ENCODE measurements around the gene POLR2F. TPM values are rescaled to one million over a fixed set of nuclear protein-coding genes. Genes with fewer than 3 reads are reported as not detected.

The POLR2F gene
- total RNA-seq, 1 donor from 2014 or later: 58.9 TPM

DNA sequence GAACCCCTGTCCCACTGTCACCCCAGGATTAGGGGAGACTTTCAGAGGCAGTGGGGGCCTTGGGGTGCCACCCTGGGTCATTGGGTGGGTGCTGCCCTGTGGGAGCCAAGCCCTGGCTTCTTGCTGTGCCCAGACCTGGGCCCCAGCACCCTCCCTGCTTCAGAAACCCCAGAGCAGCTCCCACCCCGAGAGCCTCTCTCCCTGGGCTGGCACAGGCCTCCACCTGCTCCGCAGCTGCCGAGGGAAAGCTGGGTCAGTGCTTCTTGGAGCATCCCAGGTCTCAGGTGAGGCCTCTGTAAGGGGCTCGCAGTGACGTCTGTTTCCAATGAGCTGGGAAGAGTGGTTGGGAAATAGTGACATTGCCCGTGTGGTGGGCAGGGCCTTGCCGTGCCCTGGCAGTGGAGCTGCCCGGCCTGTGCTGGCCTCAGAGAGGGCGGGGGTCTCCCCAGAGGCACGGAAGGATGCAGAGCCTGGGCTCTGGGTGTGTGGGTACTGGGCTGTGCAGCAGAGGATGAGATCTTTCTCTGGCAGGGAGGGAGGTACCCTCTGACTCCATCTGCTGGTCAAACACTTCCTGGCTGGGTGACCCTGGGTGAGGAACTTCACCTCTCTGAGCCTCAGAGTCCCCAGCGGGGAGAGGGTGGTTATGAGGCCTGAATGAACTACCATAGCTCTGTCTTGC is 23.1 kb upstream of the POLR2F start:
- H3K4me3 Mint-ChIP-seq (ENCODE audit: unreplicated experiment): no peak overlapping the region
- H3K9me3 Mint-ChIP-seq (ENCODE audit: unreplicated experiment): no peaks in the 10 kb centered on the region
- DNase-seq (ENCODE audit: low spot score): no peak
- H3K27ac Mint-ChIP-seq (ENCODE audit: unreplicated experiment): no peak overlapping the region
- H3K4me1 Mint-ChIP-seq (ENCODE audit: unreplicated experiment): peaks cover 9% of the 10 kb centered on the region
- H3K36me3 Mint-ChIP-seq (ENCODE audit: low read depth, unreplicated experiment): peaks cover 25% of the 10 kb centered on the region
- TF ChIP-seq, protein P1, sequence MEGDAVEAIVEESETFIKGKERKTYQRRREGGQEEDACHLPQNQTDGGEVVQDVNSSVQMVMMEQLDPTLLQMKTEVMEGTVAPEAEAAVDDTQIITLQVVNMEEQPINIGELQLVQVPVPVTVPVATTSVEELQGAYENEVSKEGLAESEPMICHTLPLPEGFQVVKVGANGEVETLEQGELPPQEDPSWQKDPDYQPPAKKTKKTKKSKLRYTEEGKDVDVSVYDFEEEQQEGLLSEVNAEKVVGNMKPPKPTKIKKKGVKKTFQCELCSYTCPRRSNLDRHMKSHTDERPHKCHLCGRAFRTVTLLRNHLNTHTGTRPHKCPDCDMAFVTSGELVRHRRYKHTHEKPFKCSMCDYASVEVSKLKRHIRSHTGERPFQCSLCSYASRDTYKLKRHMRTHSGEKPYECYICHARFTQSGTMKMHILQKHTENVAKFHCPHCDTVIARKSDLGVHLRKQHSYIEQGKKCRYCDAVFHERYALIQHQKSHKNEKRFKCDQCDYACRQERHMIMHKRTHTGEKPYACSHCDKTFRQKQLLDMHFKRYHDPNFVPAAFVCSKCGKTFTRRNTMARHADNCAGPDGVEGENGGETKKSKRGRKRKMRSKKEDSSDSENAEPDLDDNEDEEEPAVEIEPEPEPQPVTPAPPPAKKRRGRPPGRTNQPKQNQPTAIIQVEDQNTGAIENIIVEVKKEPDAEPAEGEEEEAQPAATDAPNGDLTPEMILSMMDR (IDR thresholded peaks at IDR 0.05; ENCODE audit: unreplicated experiment): peak; percentile 21
- H3K27me3 Mint-ChIP-seq (ENCODE audit: unreplicated experiment): peaks cover 8% of the 10 kb centered on the region

DNA sequence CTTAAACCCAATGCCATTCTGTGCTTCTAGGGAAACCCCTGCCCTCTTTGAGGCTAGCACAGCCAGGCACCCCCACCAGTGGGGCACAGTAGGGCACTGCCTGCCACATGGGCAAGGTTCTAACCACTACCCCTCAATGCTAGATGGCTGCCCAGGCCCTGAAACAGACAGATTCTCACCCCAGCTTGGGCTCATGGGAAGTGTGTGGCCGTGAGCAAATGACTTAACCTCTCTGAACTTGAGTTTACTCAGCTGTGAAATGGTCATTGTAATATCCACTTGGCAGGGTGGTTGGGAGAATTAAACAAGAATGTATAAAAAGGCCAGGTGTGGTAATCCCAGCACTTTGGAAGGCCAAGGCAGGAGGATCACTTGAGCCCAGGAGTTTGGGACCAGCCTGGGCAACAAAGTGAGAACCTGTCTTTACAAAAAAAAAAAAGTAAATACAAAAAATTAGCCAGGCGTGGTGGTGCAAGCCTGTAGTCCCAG is 22.5 kb upstream of the POLR2F start:
- Mint-ChIP-seq H3K4me1 (ENCODE audit: unreplicated experiment) (peaks cover 9% of the 10 kb centered on the region), H3K9me3 (ENCODE audit: unreplicated experiment) (no peaks in the 10 kb centered on the region), H3K4me3 (ENCODE audit: unreplicated experiment) (no peak overlapping the region), H3K27me3 (ENCODE audit: unreplicated experiment) (peaks cover 8% of the 10 kb centered on the region), H3K36me3 (ENCODE audit: low read depth, unreplicated experiment) (peaks cover 25% of the 10 kb centered on the region), H3K27ac (ENCODE audit: unreplicated experiment) (peak overlapping the region; percentile 21)
- no peak for DNase-seq (ENCODE audit: low spot score)
- TF ChIP-seq, protein P1 (IDR thresholded peaks at IDR 0.05; ENCODE audit: unreplicated experiment): no peak

DNA sequence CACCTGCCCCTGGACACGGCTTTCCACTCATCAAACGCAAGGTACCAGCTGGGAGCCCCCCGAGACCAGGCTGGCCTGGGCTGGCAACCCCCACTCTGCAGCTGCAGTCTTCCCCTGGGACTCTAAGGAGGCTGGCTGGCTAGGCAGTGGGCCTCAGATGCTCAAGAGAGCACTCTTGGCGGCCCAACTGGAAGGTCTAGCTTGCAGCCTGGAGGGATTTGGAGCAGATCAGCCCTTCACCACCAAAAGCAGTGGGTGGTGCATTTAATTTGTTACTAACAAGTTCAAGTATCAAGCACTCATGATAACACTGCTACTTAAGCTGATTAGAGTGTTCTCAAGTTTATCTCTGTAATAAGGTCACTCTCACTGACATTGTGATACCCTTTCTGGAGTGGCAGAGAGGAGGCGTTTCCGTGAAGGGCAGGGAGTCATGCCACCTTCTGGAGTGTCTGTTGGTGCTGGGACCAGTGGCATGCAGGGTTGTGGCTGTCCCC is 21.6 kb upstream of the POLR2F start:
- Mint-ChIP-seq H3K27me3 (ENCODE audit: unreplicated experiment) (peaks cover 10% of the 10 kb centered on the region), H3K9me3 (ENCODE audit: unreplicated experiment) (no peaks in the 10 kb centered on the region), H3K36me3 (ENCODE audit: low read depth, unreplicated experiment) (peaks cover 25% of the 10 kb centered on the region), H3K4me3 (ENCODE audit: unreplicated experiment) (peak overlapping the region; percentile 37), H3K4me1 (ENCODE audit: unreplicated experiment) (peaks cover 9% of the 10 kb centered on the region), H3K27ac (ENCODE audit: unreplicated experiment) (peak overlapping the region; percentile 26)
- TF ChIP-seq, protein P1 (IDR thresholded peaks at IDR 0.05; ENCODE audit: unreplicated experiment): no peak
- no peak for DNase-seq (ENCODE audit: low spot score)

DNA sequence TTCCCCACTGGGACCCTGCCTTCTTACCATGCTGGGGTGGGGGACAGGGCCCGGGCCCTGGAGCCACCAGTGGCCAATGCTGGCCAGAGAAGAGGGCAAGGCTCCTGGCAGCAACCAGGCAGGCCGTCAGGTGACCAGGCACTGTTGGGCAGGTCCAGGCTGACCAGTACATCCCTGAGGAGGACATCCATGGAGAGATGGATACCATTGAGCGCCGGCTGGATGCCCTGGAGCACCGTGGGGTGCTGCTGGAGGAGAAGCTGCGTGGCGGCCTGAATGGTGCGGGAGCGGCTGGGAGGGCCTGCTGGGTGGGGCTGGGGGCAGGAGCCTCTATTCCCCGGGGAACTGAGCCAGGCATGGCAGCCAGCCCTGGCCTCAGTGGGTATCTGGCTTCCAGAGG is 21.1 kb upstream of the POLR2F start:
- Mint-ChIP-seq H3K27me3 (ENCODE audit: unreplicated experiment) (peaks cover 10% of the 10 kb centered on the region), H3K27ac (ENCODE audit: unreplicated experiment) (no peak overlapping the region), H3K9me3 (ENCODE audit: unreplicated experiment) (no peaks in the 10 kb centered on the region), H3K4me1 (ENCODE audit: unreplicated experiment) (peaks cover 9% of the 10 kb centered on the region), H3K4me3 (ENCODE audit: unreplicated experiment) (no peak overlapping the region), H3K36me3 (ENCODE audit: low read depth, unreplicated experiment) (peaks cover 25% of the 10 kb centered on the region)
- no peak for DNase-seq (ENCODE audit: low spot score)
- TF ChIP-seq, protein P1 (IDR thresholded peaks at IDR 0.05; ENCODE audit: unreplicated experiment): no peak
